Neural progenitor cell (in vitro differentiated cells): ENCODE data around the gene TERC.

Experiments
- CTCF ChIP-seq: fragments of 200-600 bp; sonication (generic); IDR thresholded peaks from 2 replicates; pipeline ENCODE4 v1.5.1; 2017; ENCODE audit warnings: antibody characterized with exemption, mild to moderate bottlenecking
- EZH2 ChIP-seq: fragments of 200-600 bp; sonication (generic); IDR thresholded peaks from 2 replicates; pipeline ENCODE4 v1.6.1; 2017; ENCODE audit warnings: antibody characterized with exemption, mild to moderate bottlenecking, moderate library complexity

DNA sequence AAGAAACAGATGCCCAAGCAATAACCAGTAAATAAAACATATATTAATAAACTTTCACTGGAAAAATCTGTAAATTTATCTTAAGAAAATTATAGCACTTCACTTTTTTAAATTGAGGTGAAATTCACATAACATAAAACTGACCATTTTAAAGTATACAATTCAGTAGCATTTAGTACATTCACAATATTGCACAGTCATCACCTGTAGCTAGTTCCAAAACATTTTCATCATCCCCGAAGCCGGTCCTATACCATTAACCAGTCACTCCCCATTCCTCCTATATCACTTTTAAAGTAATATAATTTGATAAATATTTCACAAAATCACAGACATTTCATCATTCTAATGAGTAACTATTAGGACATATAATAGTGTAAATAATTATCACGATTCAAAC is 39.8 kb upstream of the TERC start:
- TF ChIP-seq CTCF, result no peak
- TF ChIP-seq EZH2, result no peak
